GM12878 (cell line): ENCODE measurements around the gene WARS2.

ENCODE experiments used
- CBX3 ChIP-seq: fragments of 200-600 bp; sonication (generic); IDR thresholded peaks from 2 replicates; pipeline ENCODE4 v1.6.1; 2016; ENCODE audit warnings: low read depth, borderline replicate concordance
- CEBPB ChIP-seq, 2 experiments: fragments of 150-350 bp in 1 of 2; IDR thresholded peaks; 2 replicates each; pipeline ENCODE4 v1.6.1; 2012 to 2014; ENCODE audit warnings: low read depth in 2 of 2, low read length in 2 of 2, borderline replicate concordance in 1 of 2, inconsistent platforms in 1 of 2
- CTCF ChIP-seq, 3 experiments: IDR thresholded peaks in 2 of 3; conservative IDR thresholded peaks in 1 of 3; 2 replicates each; pipeline ENCODE4 v1.5.1; 2011; ENCODE audit warnings: low read depth in 3 of 3, low read length in 3 of 3, mild to moderate bottlenecking in 3 of 3, control low read depth in 2 of 3, moderate library complexity in 2 of 3, inconsistent platforms in 1 of 3, mixed read lengths in 1 of 3; ENCODE audit not compliant: control insufficient read depth in 2 of 3, insufficient read depth in 1 of 3; ENCODE audit errors: extremely low read depth in 1 of 3
- HDAC2 ChIP-seq: fragments of 200-600 bp; sonication (generic); IDR thresholded peaks from 2 replicates; pipeline ENCODE4 v1.6.1; 2017
- HDGF ChIP-seq: fragments of 450-650 bp; IDR thresholded peaks from 2 replicates; pipeline ENCODE4 v1.6.1; 2016; ENCODE audit warnings: antibody characterized with exemption
- MYB ChIP-seq: fragments of 150-350 bp; IDR thresholded peaks from 2 replicates; pipeline ENCODE4 v1.6.1; 2014; ENCODE audit warnings: mild to moderate bottlenecking, low read depth, low read length, borderline replicate concordance
- POLR2A ChIP-seq: IDR thresholded peaks from 2 replicates; pipeline ENCODE4 v1.6.1; 2011; ENCODE audit warnings: low read depth, mild to moderate bottlenecking, low read length
- POLR2AphosphoS5 ChIP-seq: IDR thresholded peaks from 2 replicates; pipeline ENCODE4 v1.6.1; 2011; ENCODE audit warnings: mild to moderate bottlenecking, low read length, inconsistent platforms
- REST ChIP-seq: IDR thresholded peaks from 2 replicates; pipeline ENCODE4 v1.6.1; 2012; ENCODE audit warnings: mild to moderate bottlenecking, low read depth, low read length
- SP1 ChIP-seq: IDR thresholded peaks from one replicate; pipeline ENCODE4 v1.6.1; 2011; ENCODE audit warnings: low read depth, low read length
- STAT1 ChIP-seq: fragments of 450-650 bp; conservative IDR thresholded peaks from 2 replicates; pipeline ENCODE4 v1.6.1; 2014; ENCODE audit warnings: antibody characterized with exemption, mild to moderate bottlenecking

- TF ChIP-seq REST, result no peak
- TF ChIP-seq CTCF (IDR thresholded peaks at IDR 0.05 in 2 of 3, conservative IDR thresholded peaks at IDR 0.05 in 1 of 3; ENCODE audit: control insufficient read depth in 2 of 3, extremely low read depth in 1 of 3, insufficient read depth in 1 of 3, low read depth in 3 of 3, low read length in 3 of 3), result no peak
- TF ChIP-seq POLR2AphosphoS5, result no peak
- TF ChIP-seq CBX3, result no peak
- no peak for TF ChIP-seq SP1
- TF ChIP-seq HDGF, result no peak
- no peak for TF ChIP-seq CEBPB (IDR thresholded peaks at IDR 0.05; ENCODE audit: borderline replicate concordance in 1 of 2, low read depth in 2 of 2, low read length in 2 of 2)
- no peak for TF ChIP-seq HDAC2
- TF ChIP-seq POLR2A, result no peak
- TF ChIP-seq STAT1, result no peak
- TF ChIP-seq MYB, result no peak
These were observed 46.0 kb upstream of the WARS2 start for GRCh38 chr1:119186471-119186870.
